ENCODE measurements around the gene SIM2.

DNA sequence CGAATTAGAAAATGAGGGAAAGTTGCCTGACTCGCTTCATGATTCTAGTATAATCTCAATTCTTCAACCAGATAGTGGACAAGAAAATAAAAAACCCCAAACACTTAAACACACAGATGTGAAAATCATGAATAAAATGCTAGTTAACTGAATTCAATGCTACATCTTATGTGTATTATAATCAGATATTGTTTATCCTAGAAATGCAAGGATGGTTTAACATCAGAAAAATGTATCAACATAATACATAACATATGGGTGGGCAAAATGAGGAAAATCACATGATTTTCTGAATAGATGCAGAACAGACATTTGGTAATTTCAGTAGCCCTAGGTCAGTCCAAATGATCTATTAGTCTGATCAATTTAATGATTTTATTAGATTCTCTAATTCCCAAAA is 97.2 kb downstream of the SIM2 start:
- TF ChIP-seq, protein P1, sequence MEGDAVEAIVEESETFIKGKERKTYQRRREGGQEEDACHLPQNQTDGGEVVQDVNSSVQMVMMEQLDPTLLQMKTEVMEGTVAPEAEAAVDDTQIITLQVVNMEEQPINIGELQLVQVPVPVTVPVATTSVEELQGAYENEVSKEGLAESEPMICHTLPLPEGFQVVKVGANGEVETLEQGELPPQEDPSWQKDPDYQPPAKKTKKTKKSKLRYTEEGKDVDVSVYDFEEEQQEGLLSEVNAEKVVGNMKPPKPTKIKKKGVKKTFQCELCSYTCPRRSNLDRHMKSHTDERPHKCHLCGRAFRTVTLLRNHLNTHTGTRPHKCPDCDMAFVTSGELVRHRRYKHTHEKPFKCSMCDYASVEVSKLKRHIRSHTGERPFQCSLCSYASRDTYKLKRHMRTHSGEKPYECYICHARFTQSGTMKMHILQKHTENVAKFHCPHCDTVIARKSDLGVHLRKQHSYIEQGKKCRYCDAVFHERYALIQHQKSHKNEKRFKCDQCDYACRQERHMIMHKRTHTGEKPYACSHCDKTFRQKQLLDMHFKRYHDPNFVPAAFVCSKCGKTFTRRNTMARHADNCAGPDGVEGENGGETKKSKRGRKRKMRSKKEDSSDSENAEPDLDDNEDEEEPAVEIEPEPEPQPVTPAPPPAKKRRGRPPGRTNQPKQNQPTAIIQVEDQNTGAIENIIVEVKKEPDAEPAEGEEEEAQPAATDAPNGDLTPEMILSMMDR (IDR thresholded peaks at IDR 0.05; ENCODE audit: low read depth, low read length), result no peak
- no peak for TF ChIP-seq EZH2phosphoT487 (IDR thresholded peaks at IDR 0.05; ENCODE audit: low read depth)
